Gastroesophageal sphincter (tissue), 4 donors: Measurements from ENCODE around the gene RASL11A. TPM values are rescaled to one million over a fixed set of nuclear protein-coding genes. Genes with fewer than 3 reads are reported as not detected.

Experiments used
- ATAC-seq: fragments of 150-250 bp; one replicate; pipeline ENCODE4 v1.9.1; 2016; ENCODE audit warnings: mild to moderate bottlenecking, moderate library complexity
- H3K27ac ChIP-seq, 4 donors: fragments of 200-600 bp; sonication (generic) in 3 of 4; 1 replicate in 3 of 4; 2 replicates in 1 of 4; pipeline ENCODE4 v1.5.1; 2016 to 2019
- H3K27me3 ChIP-seq: fragments of 200-600 bp; sonication (generic); one replicate; pipeline ENCODE4 v1.5.1; 2019
- H3K36me3 ChIP-seq, 2 donors: fragments of 200-600 bp; sonication (generic); one replicate each; pipeline ENCODE4 v1.5.1; 2019; ENCODE audit warnings: control low read depth in 1 of 2
- H3K4me1 ChIP-seq, 3 donors: fragments of 200-600 bp; sonication (generic); 1 replicate in 2 of 3; 2 replicates in 1 of 3; pipeline ENCODE4 v1.5.1; 2016 to 2019; ENCODE audit warnings: control low read depth in 2 of 3
- H3K4me3 ChIP-seq, 2 donors: fragments of 200-600 bp; sonication (generic); one replicate each; pipeline ENCODE4 v1.5.1; 2019; ENCODE audit warnings: mild to moderate bottlenecking in 1 of 2, moderate library complexity in 1 of 2
- H3K9me3 ChIP-seq, 3 donors: fragments of 200-600 bp; sonication (generic); one replicate each; pipeline ENCODE4 v1.5.1; 2017 to 2019; ENCODE audit warnings: control low read depth in 2 of 3
- CTCF ChIP-seq, 4 experiments: fragments of 200-600 bp in 2 of 4; fragments of 450-650 bp in 2 of 4; sonication (generic) in 1 of 4; IDR thresholded peaks; one replicate each; pipeline ENCODE4 v1.5.1; 2017 to 2019; ENCODE audit warnings: antibody characterized with exemption in 4 of 4, mild to moderate bottlenecking in 2 of 4, moderate library complexity in 2 of 4
- EP300 ChIP-seq: sonication (generic); formaldehyde crosslinking; IDR thresholded peaks from one replicate; pipeline ENCODE4 v1.6.1; 2017; ENCODE audit warnings: antibody characterized with exemption, mild to moderate bottlenecking
- POLR2A ChIP-seq, 2 donors: fragments of 450-650 bp; IDR thresholded peaks; one replicate each; pipeline ENCODE4 v1.6.1; 2017; ENCODE audit warnings: antibody characterized with exemption in 2 of 2, mild to moderate bottlenecking in 2 of 2, moderate library complexity in 1 of 2
- POLR2AphosphoS5 ChIP-seq: sonication (generic); formaldehyde crosslinking; IDR thresholded peaks from one replicate; pipeline ENCODE4 v1.6.1; 2017; ENCODE audit warnings: antibody characterized with exemption
- WGBS, 2 donors: methylation state at CpG; one replicate each; pipeline ENCODE4 v1.1.5; 2018; ENCODE audit warnings: low coverage in 1 of 2; 5-methylcytosine and 5-hydroxymethylcytosine counted together
- total RNA-seq, 4 donors: library from RNA; depleted of rRNA; stranded (reverse); fragments of >200 nt; gene quantifications; one replicate each; pipeline ENCODE4 v1.1.0, GENCODE V29; 2016

Gene RASL11A
- total RNA-seq, 4 donors from 2014 or later = 12.8 to 53.6 (median 35.4) TPM

DNA sequence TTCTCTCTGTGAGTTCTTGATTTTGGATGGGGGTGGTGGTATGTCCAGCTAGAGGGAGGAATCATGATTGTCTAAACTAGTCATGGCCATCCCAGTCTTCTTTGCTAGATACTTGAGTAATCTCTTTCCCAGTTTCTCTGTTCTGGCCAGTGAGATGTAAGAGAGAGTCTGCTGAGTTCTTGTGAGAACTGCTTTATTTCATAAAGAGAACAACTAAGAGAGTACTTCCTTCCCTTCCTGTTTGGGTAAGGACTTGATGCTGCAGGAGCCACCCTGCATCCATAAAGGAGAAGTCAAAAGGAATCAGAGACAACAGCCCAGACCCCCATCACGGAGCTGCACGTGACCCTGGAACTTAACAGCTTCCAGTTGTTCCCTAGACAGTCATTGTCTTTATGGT is 3.0 kb upstream of the RASL11A start:
- Histone ChIP-seq H3K36me3 (peaks cover 0 to 2% of the 10 kb centered on the region in 2 donors), H3K9me3 (no peaks in the 10 kb centered on the region), H3K4me1 (peaks cover 4 to 78% (median 30%) of the 10 kb centered on the region in 3 donors), H3K27ac (peak overlapping the region in 3 of 4 donors; percentile 69 to 81 (median 76)), H3K4me3 (no peak overlapping the region), H3K27me3 (no peaks in the 10 kb centered on the region)
- 64% methylated on average over 2 of the region's 2 CpGs; no CpG with 5 or more reads in 1 of the 2 donors for WGBS, 2 donors
- no peak for TF ChIP-seq CTCF (IDR thresholded peaks at IDR 0.05)
- TF ChIP-seq POLR2AphosphoS5 = no peak
- no peak for TF ChIP-seq EP300
- no peak for TF ChIP-seq POLR2A (IDR thresholded peaks at IDR 0.05)
- ATAC-seq = no peak

DNA sequence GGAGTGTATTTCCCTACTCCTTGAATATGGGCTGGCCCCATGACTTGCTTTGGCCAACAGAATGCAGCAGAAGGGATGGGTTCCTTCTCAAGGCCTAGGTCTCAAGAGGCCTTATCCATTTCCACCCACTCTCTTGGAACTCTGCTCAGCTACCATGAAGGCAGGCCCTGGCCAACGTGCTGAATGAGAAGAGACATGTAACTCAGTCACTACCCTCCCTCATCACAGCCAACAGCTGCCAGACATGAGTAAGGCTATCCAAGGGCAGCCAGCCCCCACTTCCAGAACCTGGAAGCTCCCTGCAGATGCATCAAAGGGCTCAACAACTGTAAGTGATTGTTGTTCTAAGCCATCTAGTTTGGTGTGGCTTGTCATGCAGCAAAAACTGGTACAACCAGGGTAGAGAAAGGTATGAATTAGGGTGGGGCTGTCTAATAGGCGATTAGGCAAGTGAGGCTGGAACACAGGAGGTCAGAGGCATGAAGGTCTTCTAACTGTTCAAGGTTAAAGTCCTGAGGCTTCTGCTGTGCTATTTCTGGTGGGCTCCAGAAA is 1.4 kb upstream of the RASL11A start:
- H3K4me3 ChIP-seq = no peak overlapping the region
- no peaks in the 10 kb centered on the region for H3K27me3 ChIP-seq
- WGBS, 2 donors = 20 to 52% methylated on average over 1 to 2 of the region's 2 CpGs
- no peaks in the 10 kb centered on the region for H3K9me3 ChIP-seq
- peak overlapping the region in 2 of 4 donors; percentile 9 to 97 for H3K27ac ChIP-seq
- no peak for TF ChIP-seq POLR2AphosphoS5
- TF ChIP-seq EP300 = no peak
- no peak for TF ChIP-seq POLR2A (IDR thresholded peaks at IDR 0.05)
- TF ChIP-seq CTCF (IDR thresholded peaks at IDR 0.05) = no peak
- peaks cover 4 to 86% (median 27%) of the 10 kb centered on the region in 3 donors for H3K4me1 ChIP-seq
- H3K36me3 ChIP-seq = no peaks in the 10 kb centered on the region
- ATAC-seq = no peak

DNA sequence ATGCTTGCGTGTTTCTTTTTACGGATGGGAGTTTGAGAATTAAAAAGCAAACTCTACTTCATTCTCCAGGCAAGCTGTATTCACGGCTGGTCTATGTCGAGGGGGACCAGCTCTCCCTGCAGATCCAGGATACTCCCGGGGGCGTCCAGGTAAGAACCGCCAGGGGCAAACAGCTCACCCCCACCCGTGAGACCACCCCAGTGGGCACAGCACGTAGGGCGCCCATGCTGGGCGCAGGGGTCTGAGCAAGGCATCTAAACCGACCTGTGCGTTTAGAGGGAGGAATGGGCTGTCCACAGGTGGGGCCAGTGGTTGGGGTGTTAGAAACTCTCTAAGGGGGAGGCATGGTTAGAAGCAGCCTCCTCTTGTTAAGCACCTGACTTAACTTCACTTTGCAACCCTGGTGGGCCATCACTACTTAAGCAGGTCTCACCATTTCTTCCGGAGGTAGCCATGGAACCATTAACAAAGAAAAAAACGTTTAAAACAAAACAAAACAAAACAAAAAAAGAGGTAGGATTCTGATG is 1.0 kb downstream of the RASL11A start:
- ATAC-seq = no peak
- Histone ChIP-seq H3K4me3 (peak overlapping the region; percentile 69 to 91), H3K9me3 (no peaks in the 10 kb centered on the region), H3K27me3 (no peaks in the 10 kb centered on the region), H3K27ac (peak overlapping the region; percentile 81 to 99 (median 96)), H3K4me1 (peaks cover 2 to 64% (median 13%) of the 10 kb centered on the region in 3 donors), H3K36me3 (no peaks in the 10 kb centered on the region)
- 17 to 51% methylated on average over 1 to 2 of the region's 15 CpGs for WGBS, 2 donors
- TF ChIP-seq CTCF (IDR thresholded peaks at IDR 0.05) = no peak
- no peak for TF ChIP-seq POLR2A (IDR thresholded peaks at IDR 0.05)
- no peak for TF ChIP-seq EP300
- no peak for TF ChIP-seq POLR2AphosphoS5

DNA sequence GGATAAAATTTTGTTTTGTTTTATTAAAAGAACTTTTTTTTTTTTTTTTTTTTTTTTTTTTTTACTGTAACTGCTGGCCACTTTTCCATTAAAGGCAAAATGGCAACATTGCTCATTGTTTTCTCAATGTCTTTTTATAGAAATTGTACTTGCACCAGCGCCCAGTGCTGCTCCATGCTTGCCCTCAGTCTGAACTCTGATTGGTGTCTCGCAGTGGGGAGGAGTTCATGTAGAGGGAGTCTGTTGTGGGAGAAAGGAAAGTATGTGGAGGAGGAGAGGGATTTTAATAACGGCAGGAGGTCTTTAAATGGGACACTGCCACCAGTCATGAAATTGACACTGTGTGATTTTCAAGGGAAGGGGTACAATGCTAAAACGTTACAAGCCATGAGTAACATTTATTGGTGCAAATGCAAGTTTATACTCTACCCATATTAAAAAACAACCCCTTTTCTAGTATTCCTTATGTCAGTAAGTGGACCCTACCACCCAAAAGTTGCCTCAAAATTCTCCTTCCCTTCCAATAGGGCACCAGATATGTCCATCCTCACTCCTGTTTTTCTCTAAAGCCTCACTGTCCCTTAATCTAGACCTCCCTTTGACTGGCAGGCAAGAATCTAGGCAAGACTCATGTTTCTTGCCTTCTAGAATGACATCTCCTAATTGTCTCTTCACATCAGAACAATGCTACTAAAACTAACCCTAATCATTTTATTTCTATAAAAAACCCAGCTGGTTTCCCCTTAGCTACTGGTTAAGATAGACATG is 3.2 kb downstream of the RASL11A start:
- no peaks in the 10 kb centered on the region for H3K27me3 ChIP-seq
- H3K4me1 ChIP-seq = peaks cover 0 to 46% (median 11%) of the 10 kb centered on the region in 3 donors
- no peaks in the 10 kb centered on the region for H3K9me3 ChIP-seq
- H3K36me3 ChIP-seq = no peaks in the 10 kb centered on the region
- 55 to 58% methylated on average over 2 to 4 of the region's 4 CpGs for WGBS, 2 donors
- H3K4me3 ChIP-seq = no peak overlapping the region
- no peak for ATAC-seq
- H3K27ac ChIP-seq = peak overlapping the region in 2 of 4 donors; percentile 0 to 2
- no peak for TF ChIP-seq POLR2A (IDR thresholded peaks at IDR 0.05)
- TF ChIP-seq EP300 = no peak
- no peak for TF ChIP-seq CTCF (IDR thresholded peaks at IDR 0.05)
- no peak for TF ChIP-seq POLR2AphosphoS5
